Pancreas (tissue), 10 donors: Measurements from ENCODE around the gene RAB35. TPM values are rescaled to one million over a fixed set of nuclear protein-coding genes. Genes with fewer than 3 reads are reported as not detected.

Experiments used
- ATAC-seq, 4 donors: fragments of 200-7000 bp; cut with Tn5 transposase; one replicate each; pipeline versions ENCODE4 v1.8.0 to v1.9.1; 2020; ENCODE audit warnings: mild to moderate bottlenecking in 4 of 4, moderate library complexity in 4 of 4
- DNase-seq, 6 donors: peaks; one replicate each; pipeline ENCODE4 v3.0.0-alpha.2; 2020
- FAIRE-seq: peaks from 2 replicates; lab custom pipeline; 2012; peaks lifted over from hg19 to GRCh38; lab: Jason Lieb, UNC
- H3K27ac ChIP-seq, 4 donors: fragments of 200-600 bp; sonication (generic); 1 replicate in 3 of 4; 2 replicates in 1 of 4; pipeline versions ENCODE4 v1.5.0 to v1.8.0; 2020
- H3K27me3 ChIP-seq, 4 donors: fragments of 200-600 bp; one replicate each; pipeline ENCODE4 v1.8.0; 2021
- H3K36me3 ChIP-seq, 3 donors: fragments of 200-600 bp; sonication (generic) in 1 of 3; one replicate each; pipeline versions ENCODE4 v1.5.0 to v1.8.0; 2020 to 2021
- H3K4me1 ChIP-seq, 3 donors: fragments of 200-600 bp; one replicate each; pipeline ENCODE4 v1.8.0; 2021
- H3K4me3 ChIP-seq, 4 donors: fragments of 200-600 bp; sonication (generic) in 2 of 4; one replicate each; pipeline versions ENCODE4 v1.5.0 to v1.8.0; 2020 to 2021
- H3K9me3 ChIP-seq, 4 donors: fragments of 200-600 bp; one replicate each; pipeline ENCODE4 v1.8.0; 2021
- WGBS, 2 donors: extraction: QIAGEN DNeasy Blood & Tissue Kit; methylation state at CpG; one replicate each; pipeline ENCODE4 v1.1.7; 2013; 5-methylcytosine and 5-hydroxymethylcytosine counted together
- intact Hi-C, 3 donors: fragments of 100-400 bp; cut with DNase I; formaldehyde crosslinking; loops; one replicate each; pipeline versions ENCODE4 v1.11.1 to v1.14.2; 2022
- polyA plus RNA-seq, 2 donors: library from polyadenylated mRNA; stranded (reverse); fragments of 200-250 nt; gene quantifications; one replicate each; pipeline ENCODE4 v1.2.3, GENCODE V29; 2013
- total RNA-seq, 6 donors: library from RNA; stranded (reverse); fragmentation: NEBNext Ultra II Directional in 4 of 6; extraction: Animal tissue kit (Norgen Biotek cat#: 25700) in 4 of 6; gene quantifications; one replicate each; pipeline versions ENCODE4 v1.2.1 to v1.2.4, GENCODE V29; 2021 to 2023
- TF ChIP-seq, protein P1 (sequence below), 4 donors: fragments of 200-600 bp; sonication (generic) in 3 of 4; IDR thresholded peaks; one replicate each; pipeline versions ENCODE4 v1.5.0 to v1.8.0; 2021; ENCODE audit warnings: antibody characterized with exemption in 4 of 4
- donor health status: healthy with polysubstance abuse.
- donor health status: DM: no; HTN: no; CAD: no; lungs with moderate emphysema.
- donor health status: DM: no; HTN: no; CAD: no.
- donor health status: control.
- donor health status: control.
- donor health status: Bipolar disorder and iron deficiency.
- donor health status: DM: yes; HTN: yes; CAD: no.
- donor health status: DM: no; HTN: no; CAD: no.
- donor health status: DM: no; HTN: no; CAD: no.
- donor health status: DM: yes; HTN: yes; CAD: no.

RAB35 gene
- total and polyA plus RNA-seq, 8 donors = 10.7 to 23.0 (median 14.5) TPM

DNA sequence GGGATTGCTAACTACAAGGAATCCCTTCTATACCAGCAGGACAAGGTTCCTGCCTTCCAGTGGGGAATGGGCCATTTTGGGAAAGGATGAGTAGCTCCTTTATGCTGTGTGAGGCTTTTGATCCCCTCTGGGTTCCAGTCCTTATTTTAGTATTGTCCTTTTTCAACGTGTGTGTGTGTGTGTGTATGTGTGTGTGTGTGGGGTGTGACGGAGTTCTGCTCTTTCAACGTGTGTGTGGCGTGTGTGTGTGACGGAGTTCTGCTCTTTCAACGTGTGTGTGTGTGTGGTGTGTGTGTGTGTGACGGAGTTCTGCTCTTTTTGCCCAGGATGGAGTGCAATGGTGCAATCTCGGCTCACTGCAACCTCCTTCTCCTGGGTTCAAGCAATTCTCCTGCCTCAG is 27.4 kb downstream of the RAB35 start:
- Histone ChIP-seq H3K27me3 (no peaks in the 10 kb centered on the region), H3K4me3 (no peak overlapping the region), H3K4me1 (peaks cover 0 to 10% (median 0%) of the 10 kb centered on the region in 3 donors), H3K36me3 (no peaks in the 10 kb centered on the region), H3K9me3 (no peaks in the 10 kb centered on the region), H3K27ac (no peak overlapping the region)
- ATAC-seq (no peak), DNase-seq (peak in 1 of 6 donors; percentile 3), FAIRE-seq (no peak)
- TF ChIP-seq, protein P1, sequence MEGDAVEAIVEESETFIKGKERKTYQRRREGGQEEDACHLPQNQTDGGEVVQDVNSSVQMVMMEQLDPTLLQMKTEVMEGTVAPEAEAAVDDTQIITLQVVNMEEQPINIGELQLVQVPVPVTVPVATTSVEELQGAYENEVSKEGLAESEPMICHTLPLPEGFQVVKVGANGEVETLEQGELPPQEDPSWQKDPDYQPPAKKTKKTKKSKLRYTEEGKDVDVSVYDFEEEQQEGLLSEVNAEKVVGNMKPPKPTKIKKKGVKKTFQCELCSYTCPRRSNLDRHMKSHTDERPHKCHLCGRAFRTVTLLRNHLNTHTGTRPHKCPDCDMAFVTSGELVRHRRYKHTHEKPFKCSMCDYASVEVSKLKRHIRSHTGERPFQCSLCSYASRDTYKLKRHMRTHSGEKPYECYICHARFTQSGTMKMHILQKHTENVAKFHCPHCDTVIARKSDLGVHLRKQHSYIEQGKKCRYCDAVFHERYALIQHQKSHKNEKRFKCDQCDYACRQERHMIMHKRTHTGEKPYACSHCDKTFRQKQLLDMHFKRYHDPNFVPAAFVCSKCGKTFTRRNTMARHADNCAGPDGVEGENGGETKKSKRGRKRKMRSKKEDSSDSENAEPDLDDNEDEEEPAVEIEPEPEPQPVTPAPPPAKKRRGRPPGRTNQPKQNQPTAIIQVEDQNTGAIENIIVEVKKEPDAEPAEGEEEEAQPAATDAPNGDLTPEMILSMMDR (IDR thresholded peaks at IDR 0.05) = no peak
- 37 to 42% methylated on average over 8 of the region's 8 CpGs for WGBS, 2 donors
- intact Hi-C loops = no loop called here

DNA sequence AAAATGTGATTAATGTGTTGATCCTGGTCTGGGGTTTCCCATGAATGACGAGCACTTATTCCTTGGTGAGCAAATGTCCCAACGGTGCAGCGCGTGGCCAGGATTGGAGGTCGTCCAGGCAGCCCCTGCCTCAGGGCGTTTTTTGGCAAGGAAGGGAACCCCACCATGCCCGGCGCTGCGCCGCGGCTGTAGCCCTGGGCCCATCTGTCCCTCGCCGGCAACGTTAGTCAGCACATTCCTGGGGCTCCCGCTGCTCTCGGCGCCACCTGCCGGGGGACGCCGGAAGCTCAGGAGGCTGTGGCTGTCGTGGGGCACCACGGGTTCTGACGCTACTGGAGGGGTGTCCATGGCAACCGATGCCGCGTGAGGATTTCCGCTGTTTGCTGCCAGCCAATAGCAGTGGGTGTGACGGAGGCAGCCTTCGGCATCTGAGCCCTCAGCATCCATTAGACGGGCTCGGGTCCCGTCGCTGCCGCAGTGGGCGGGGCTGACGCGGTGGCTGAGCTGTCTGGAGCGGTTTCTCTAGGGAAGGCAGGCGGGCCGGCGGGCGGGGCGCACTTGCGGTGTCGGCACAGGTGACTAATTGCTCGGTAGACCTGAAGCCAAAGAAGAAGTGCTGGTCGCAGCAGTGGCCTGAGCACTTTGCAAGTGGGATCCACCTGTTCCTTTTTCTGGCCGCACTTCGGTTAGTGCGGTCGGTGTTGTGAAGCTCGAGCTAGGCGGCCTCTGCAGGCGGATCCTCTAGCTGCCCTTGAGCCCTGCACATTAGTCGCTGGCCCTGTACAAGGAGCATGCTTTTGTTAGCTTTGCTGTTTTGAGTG is 29.5 kb downstream of the RAB35 start:
- H3K9me3 ChIP-seq = no peaks in the 10 kb centered on the region
- peak overlapping the region in 3 of 4 donors; percentile 36 to 71 (median 60) for H3K27ac ChIP-seq
- TF ChIP-seq, protein P1 (IDR thresholded peaks at IDR 0.05) = peak; percentile 92 to 99 (median 98)
- WGBS, 2 donors = 0% methylated on average over 55 of the region's 55 CpGs
- DNase-seq (peak; percentile 98 to 100 (median 99)), ATAC-seq (peak; percentile 95 to 98 (median 96)), FAIRE-seq (peak; percentile 66)
- no peaks in the 10 kb centered on the region for H3K27me3 ChIP-seq
- no peaks in the 10 kb centered on the region for H3K36me3 ChIP-seq
- H3K4me1 ChIP-seq = peaks cover 0 to 10% (median 0%) of the 10 kb centered on the region in 3 donors
- intact Hi-C loops = no loop called here
- peak overlapping the region in 3 of 4 donors; percentile 4 to 37 (median 19) for H3K4me3 ChIP-seq

DNA sequence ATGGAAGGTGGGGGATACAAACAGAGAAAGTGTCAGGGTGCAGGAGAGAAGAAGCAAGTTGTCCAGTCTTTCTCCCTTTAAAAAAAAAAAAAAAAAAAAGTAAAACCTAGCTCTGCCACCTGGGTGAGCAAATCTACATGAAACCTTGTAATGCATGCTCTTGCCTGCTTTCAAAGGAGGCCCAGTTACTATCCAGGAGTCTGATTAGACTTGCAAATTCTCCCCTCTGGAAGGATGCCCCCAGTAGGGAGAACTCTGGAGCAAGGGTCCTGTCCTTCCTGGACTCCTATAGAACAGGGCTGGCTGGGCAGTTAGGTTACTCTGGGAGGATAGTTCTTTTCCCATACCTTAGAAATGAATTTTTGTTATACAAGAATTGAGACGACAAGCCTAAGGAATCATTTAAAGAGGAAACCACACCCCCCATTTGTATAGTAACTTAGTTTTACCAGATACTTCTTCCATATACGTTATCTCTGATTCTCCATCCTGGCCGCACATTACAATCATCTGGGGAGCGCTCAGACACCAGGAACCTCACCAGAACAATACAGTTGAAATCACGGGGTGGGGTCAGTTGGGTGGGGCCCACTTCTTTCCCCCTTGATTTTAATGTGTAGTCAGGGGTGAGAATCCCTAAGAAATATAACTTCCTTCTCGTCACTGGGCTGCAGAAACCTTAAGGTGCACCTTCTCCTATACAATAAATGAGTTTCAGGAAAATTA is 30.5 kb downstream of the RAB35 start:
- Histone ChIP-seq H3K27ac (peak overlapping the region in 1 of 4 donors; percentile 39), H3K9me3 (no peaks in the 10 kb centered on the region), H3K4me1 (peaks cover 0 to 10% (median 0%) of the 10 kb centered on the region in 3 donors), H3K36me3 (no peaks in the 10 kb centered on the region), H3K27me3 (no peaks in the 10 kb centered on the region), H3K4me3 (no peak overlapping the region)
- 70% methylated on average over 6 of the region's 6 CpGs for WGBS, 2 donors
- no peak for ATAC-seq
- TF ChIP-seq, protein P1 (IDR thresholded peaks at IDR 0.05) = no peak
- no peak for FAIRE-seq
- intact Hi-C loops = no loop called here
- DNase-seq = peak in 1 of 6 donors; percentile 6

DNA sequence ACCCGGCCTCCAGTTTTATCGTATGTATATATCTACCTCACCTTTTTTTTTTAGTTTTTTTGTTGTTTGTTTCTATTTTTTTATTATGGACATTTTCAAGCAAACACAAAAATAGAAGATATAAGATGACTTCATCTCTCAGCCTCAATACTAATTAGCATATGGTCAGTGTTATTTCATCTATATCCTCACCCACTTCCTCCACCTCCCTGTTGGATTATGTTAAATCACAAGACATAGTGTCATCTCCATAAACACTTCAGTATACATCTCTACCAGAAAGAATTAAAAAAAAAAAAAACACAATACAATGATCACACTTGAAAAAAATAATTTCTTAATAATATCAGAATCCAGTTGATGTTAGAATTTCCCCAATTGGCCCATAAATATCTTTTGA is 34.9 kb downstream of the RAB35 start:
- no peaks in the 10 kb centered on the region for H3K27me3 ChIP-seq
- H3K4me1 ChIP-seq = peaks cover 0 to 4% (median 0%) of the 10 kb centered on the region in 3 donors
- no peak overlapping the region for H3K27ac ChIP-seq
- H3K4me3 ChIP-seq = no peak overlapping the region
- H3K9me3 ChIP-seq = no peaks in the 10 kb centered on the region
- TF ChIP-seq, protein P1 (IDR thresholded peaks at IDR 0.05) = no peak
- DNase-seq = no peak
- intact Hi-C loops = no loop called here
- H3K36me3 ChIP-seq = no peaks in the 10 kb centered on the region
- ATAC-seq = no peak
- FAIRE-seq = no peak
- WGBS, 2 donors = 98 to 100% methylated on average over 2 of the region's 2 CpGs
